SK-N-MC (cell line): ENCODE results near the gene WNT6.

Experiments used
- DNase-seq: peaks from one replicate; pipeline ENCODE4 v3.0.0-alpha.2; 2011; ENCODE audit warnings: low read depth, low spot score
- H3K27ac ChIP-seq: fragments of 200-600 bp; sonication (generic); 2 replicates; pipeline ENCODE4 v1.5.1; 2016; ENCODE audit warnings: mixed run types
- H3K36me3 ChIP-seq: fragments of 200-600 bp; sonication (generic); 2 replicates; pipeline ENCODE4 v1.6.1; 2017; ENCODE audit warnings: antibody characterized with exemption, low read length, mixed read lengths; ENCODE audit not compliant: insufficient read depth
- H3K4me3 ChIP-seq: fragments of 200-600 bp; sonication (generic); 2 replicates; pipeline ENCODE4 v1.5.1; 2016
- H3K9ac ChIP-seq: fragments of 200-600 bp; sonication (generic); 2 replicates; pipeline ENCODE4 v1.8.0; 2017; ENCODE audit warnings: mixed run types, mixed read lengths; ENCODE audit not compliant: insufficient read length
- H3K9me3 ChIP-seq: fragments of 200-600 bp; sonication (generic); 2 replicates; pipeline ENCODE4 v1.6.1; 2017; ENCODE audit warnings: low read depth, mild to moderate bottlenecking, antibody characterized with exemption, low read length, moderate library complexity, mixed read lengths
- EZH2 ChIP-seq: fragments of 200-600 bp; sonication (generic); IDR thresholded peaks from one replicate; pipeline ENCODE4 v1.6.1; 2017; ENCODE audit warnings: antibody characterized with exemption
- FOXP2 ChIP-seq: optimal IDR thresholded peaks from 2 replicates; pipeline ENCODE3; 2011; ENCODE audit warnings: mild to moderate bottlenecking, moderate library complexity; ENCODE audit not compliant: insufficient read depth; ENCODE audit errors: extremely low read length, control extremely low read depth
- POLR2AphosphoS5 ChIP-seq: IDR thresholded peaks from 2 replicates; pipeline ENCODE4 v1.6.1; 2012; ENCODE audit warnings: mild to moderate bottlenecking, low read depth, low read length, borderline replicate concordance

Gene WNT6

DNA sequence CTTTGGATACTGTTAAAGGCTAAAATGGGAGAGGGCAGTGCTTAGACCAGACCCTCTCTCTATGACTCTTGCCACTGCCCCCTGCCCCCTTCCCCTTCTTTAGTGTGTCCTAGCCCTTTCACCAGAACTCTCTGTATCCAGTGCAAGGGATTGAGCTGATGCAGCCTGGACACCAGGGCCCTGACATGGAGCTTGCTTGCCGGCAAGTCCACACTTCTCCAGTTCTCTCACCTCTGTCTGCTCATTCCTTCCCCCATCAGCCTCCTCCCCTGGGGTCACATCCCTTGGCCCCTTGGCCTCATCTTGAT is 1.5 kb upstream of the WNT6 start:
- no peaks in the 10 kb centered on the region for H3K36me3 ChIP-seq
- H3K4me3 ChIP-seq, result peak overlapping the region; percentile 45
- DNase-seq, result no peak
- peak overlapping the region; percentile 55; the same call in 1 of the 2 replicates for H3K27ac ChIP-seq
- no peaks in the 10 kb centered on the region for H3K9me3 ChIP-seq
- H3K9ac ChIP-seq, result no peak overlapping the region
- TF ChIP-seq POLR2AphosphoS5 (no peak), EZH2 (no peak), FOXP2 (no peak)

DNA sequence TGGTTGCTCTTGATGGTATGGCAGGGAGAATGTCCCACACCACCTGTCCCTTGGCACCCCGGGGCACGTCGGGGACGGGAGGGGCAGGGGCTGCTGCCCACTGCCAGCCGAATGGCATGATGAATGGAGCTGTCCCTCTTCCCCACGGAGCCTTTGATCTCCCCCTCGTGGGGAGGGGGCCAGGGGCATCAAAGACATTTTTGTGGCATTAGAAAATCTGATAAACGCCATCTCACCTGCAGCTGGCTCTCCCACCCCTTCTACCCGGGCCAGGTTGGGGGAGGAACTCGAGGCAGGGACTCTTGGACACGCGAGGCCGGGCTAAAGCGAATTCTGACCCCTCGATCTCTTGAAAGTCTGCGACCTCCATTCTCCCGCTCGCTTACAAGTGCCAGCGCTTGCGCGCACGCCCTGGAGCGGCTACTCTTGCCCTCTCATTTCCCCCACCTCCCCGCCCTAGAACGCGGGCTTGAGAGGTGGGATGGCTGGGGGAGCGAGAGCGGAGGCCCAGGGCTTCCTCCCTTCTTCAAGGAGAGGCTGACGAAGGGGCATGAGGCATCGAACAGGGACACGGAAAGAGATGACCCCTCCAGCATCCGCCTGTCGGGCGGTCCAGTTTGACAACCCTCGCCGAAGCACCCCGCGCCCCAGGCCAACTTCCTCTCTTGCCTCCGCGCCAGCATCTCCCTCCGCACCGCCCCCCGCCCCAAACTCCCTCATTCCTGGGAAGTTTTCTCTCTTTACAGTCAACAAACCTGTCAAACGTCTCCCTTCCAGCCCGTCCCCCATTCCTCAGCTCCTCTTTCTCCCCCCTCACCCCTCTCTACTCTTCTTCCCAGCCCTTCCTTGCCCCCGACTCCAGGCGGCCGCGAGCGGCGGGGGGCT is 692 bp upstream of the WNT6 start:
- Histone ChIP-seq H3K9me3 (no peaks in the 10 kb centered on the region), H3K27ac (no peak overlapping the region), H3K36me3 (no peaks in the 10 kb centered on the region), H3K9ac (no peak overlapping the region), H3K4me3 (peak overlapping the region; percentile 70)
- TF ChIP-seq FOXP2 (no peak), POLR2AphosphoS5 (no peak), EZH2 (no peak)
- DNase-seq, result no peak

DNA sequence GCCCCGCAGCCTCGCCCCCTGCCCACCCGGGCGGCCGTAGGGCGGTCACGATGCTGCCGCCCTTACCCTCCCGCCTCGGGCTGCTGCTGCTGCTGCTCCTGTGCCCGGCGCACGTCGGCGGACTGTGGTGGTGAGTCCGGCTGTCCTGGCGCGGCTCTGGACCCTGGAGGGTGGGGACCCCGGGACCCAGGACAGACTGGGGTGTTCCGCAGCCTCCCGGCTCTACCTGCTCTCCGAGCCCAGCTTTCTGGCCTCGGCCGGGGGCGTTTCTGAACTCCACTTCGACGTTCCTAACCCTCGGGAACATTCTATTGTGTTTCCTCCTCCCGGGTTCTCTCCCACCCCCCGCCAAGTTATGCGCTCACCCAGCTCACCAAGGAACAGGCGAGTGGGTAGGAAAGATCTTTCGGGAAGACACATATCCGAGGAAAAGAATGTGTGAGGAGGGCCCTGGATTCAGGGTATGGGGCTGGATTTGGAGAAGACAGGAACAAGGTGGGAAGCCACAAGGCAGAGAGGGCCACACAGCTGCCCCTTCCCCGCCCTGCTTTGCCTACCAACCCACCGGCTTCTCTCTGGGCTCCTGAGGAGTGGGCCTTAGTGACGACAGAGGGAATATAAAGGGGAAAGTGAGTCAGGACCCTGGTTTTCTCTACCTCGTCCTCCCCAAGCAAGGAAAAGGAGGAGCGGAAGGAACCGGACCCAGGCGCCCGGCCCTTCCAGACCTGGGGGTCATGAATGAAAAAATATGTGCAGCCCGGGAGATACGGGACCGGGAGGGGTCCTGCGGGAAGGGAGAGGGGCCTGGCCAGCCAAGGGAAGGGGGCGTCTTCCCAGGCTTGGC is 605 bp downstream of the WNT6 start:
- Histone ChIP-seq H3K4me3 (peak overlapping the region; percentile 88), H3K9ac (peak overlapping the region; percentile 62), H3K27ac (no peak overlapping the region), H3K36me3 (no peaks in the 10 kb centered on the region), H3K9me3 (no peaks in the 10 kb centered on the region)
- TF ChIP-seq POLR2AphosphoS5 (no peak), FOXP2 (no peak), EZH2 (no peak)
- DNase-seq, result no peak

DNA sequence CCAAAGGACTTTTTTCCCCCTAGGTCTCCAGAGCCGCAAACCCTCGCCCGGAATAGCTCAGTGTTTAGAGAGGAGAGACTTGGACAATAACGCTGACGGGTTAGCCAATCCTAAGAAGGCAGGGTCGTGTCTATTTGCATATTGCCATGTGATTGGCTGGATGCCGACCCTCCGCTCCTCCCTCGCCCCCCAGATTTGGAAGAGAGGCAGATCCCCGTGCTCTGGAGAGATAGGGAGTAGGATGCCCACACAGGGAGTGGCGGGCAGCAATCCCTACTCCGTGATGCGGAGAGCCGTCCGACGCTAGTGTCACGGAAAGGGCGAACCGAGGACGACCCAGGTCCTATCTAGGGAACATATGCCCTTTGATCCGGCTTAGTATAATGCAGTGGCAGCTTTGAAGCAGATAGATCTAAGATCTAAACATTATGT is 1.4 kb downstream of the WNT6 start:
- TF ChIP-seq EZH2 (no peak), POLR2AphosphoS5 (peak; percentile 60), FOXP2 (peak; percentile 66)
- Histone ChIP-seq H3K9me3 (no peaks in the 10 kb centered on the region), H3K9ac (no peak overlapping the region), H3K27ac (no peak overlapping the region), H3K36me3 (no peaks in the 10 kb centered on the region), H3K4me3 (peak overlapping the region; percentile 88)
- DNase-seq, result peak; percentile 93

DNA sequence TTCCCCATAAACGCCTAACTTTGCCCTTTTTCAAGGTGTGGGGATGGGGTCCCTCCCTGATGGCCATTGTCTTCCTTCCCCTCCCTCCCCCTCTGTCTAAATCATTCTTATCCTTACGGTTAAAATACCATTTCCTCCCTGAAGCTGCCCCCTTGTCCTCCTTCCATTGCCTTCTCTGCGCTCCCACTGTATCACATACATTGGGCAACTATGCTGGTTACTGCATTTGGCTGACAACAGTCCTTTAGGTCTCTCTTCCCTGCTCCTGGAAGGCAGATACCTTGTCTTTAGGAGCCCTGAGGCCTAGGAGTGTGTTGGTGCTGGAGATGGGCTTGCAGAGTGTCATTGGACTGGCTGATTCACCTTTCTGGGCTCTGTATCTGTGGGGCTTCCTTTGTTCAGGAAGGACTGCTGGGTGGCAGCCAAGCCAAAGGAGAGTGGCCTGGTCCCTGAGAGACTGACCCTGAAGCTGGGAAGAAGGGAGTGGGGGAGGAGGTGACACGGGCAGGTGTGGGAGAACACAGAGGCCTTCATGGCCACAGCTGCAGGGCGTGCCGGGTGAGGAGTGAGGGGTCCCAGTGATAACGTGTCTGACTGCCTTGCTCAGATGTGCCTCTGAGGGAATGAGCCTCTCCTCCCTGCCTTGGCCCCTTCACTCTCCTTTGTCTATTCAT is 2.2 kb downstream of the WNT6 start:
- H3K4me3 ChIP-seq, result no peak overlapping the region; the same call in 1 of the 2 replicates
- DNase-seq, result no peak
- H3K27ac ChIP-seq, result no peak overlapping the region
- H3K9ac ChIP-seq, result no peak overlapping the region
- TF ChIP-seq FOXP2 (no peak), POLR2AphosphoS5 (no peak), EZH2 (no peak)
- H3K36me3 ChIP-seq, result no peaks in the 10 kb centered on the region
- no peaks in the 10 kb centered on the region for H3K9me3 ChIP-seq

DNA sequence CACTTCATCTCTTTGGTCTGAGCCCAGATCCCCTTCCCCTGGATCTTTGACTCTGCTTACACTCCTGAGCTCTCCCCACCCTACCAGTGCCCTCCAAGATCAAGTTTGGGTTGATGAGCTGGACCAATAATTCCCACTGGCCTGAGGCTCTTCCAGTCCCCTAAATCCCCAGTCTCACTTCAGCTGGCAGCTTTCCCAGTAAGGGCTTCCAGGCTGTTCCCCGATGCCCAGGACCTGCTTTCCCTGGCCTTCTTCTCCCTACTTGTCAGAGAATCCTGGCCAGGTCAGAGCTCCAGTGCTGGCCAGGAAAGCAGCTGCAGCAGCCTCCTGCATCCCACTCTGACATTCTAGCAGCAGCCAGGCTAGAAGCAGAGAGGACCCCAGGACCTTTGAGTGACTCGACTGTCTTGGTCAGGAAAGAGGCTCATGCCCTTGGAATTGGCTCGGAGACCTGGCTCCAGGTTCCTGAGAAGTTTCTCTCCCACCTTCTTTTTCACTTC is 3.5 kb downstream of the WNT6 start:
- Histone ChIP-seq H3K27ac (no peak overlapping the region), H3K36me3 (no peaks in the 10 kb centered on the region), H3K9me3 (no peaks in the 10 kb centered on the region), H3K4me3 (no peak overlapping the region), H3K9ac (no peak overlapping the region)
- TF ChIP-seq FOXP2 (no peak), EZH2 (no peak), POLR2AphosphoS5 (no peak)
- DNase-seq, result no peak

DNA sequence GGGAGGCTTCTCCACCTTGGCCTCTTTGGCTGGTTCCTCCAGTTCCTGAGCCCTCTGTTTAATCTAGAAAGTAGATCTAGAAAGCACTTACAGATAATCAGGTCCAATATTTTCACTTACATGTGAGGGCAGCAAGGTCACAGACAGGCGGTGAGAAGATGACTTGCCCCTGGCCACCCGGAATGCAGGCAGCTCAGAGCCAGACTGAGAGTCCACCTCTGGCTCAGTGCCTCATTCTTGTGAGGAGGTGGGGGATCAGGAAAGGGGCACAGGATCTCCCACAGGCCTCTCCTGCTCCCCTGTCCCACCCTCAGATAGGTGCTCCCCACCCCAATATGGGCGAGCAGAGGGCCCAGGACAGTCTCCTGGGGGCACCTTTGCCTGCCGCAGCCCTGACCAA is 5.8 kb downstream of the WNT6 start:
- H3K9me3 ChIP-seq, result no peaks in the 10 kb centered on the region
- H3K27ac ChIP-seq, result no peak overlapping the region
- TF ChIP-seq EZH2, result no peak
- TF ChIP-seq FOXP2, result no peak
- TF ChIP-seq POLR2AphosphoS5, result no peak
- H3K36me3 ChIP-seq, result no peaks in the 10 kb centered on the region
- no peak for DNase-seq
- no peak overlapping the region for H3K4me3 ChIP-seq
- no peak overlapping the region for H3K9ac ChIP-seq

DNA sequence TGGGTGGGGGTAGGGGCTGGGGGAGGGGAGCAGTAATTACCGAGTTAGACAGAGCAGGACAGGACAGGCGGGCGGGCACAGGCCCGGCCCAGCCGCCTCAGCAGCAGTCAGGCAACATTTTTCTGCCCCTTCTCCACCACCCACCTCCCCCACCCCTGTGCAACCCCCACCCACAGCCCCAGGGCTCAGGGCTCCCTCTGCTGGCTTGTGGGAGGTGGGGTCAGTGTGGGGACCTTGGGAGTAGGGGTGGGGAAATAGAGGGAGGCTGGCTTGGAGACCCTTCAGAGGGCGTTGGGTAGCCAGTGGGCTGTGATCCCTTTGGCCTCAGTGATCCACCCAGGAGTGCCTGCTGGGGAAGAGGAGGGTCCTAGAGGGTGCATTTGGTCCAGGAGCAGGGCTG is 6.4 kb downstream of the WNT6 start:
- H3K27ac ChIP-seq, result no peak overlapping the region
- no peaks in the 10 kb centered on the region for H3K36me3 ChIP-seq
- no peak overlapping the region for H3K9ac ChIP-seq
- no peak for DNase-seq
- H3K4me3 ChIP-seq, result no peak overlapping the region
- no peak for TF ChIP-seq POLR2AphosphoS5
- no peak for TF ChIP-seq FOXP2
- no peak for TF ChIP-seq EZH2
- no peaks in the 10 kb centered on the region for H3K9me3 ChIP-seq
